DND-41 (cell line): ENCODE measurements around the gene EPHB1.

Experiments
- CTCF ChIP-seq: IDR thresholded peaks from 2 replicates; pipeline ENCODE4 v1.5.1; 2012; ENCODE audit warnings: borderline replicate concordance, low read length, moderate library complexity, mild to moderate bottlenecking; ENCODE audit not compliant: poor library complexity, severe bottlenecking; ENCODE audit errors: extremely low read depth
- EZH2 ChIP-seq: IDR thresholded peaks from 3 replicates; pipeline ENCODE4 v1.6.1; 2012; ENCODE audit warnings: borderline replicate concordance, low read depth, mild to moderate bottlenecking, moderate library complexity, low read length, inconsistent platforms; ENCODE audit not compliant: severe bottlenecking

GRCh38 chr3:134991003-134991402 lies 195.9 kb downstream of the EPHB1 start:
- TF ChIP-seq EZH2 (no peak), CTCF (no peak)
